BLaER1 treated with 17β-estradiol and CSF1 and Interleukin-3, amounts not matched to agents 10 nM and 100 nM (cell line): ENCODE data around the gene IFT88.

ENCODE experiments used
- H3K27ac ChIP-seq, 11 experiments: shearing (Covaris generic); formaldehyde crosslinking; 2 replicates each; pipeline ENCODE4 v1.8.1; 2022
- H3K27me3 ChIP-seq, 11 experiments: shearing (Covaris generic); formaldehyde crosslinking; 2 replicates each; pipeline ENCODE4 v1.8.1; 2022
- H3K36me3 ChIP-seq, 11 experiments: shearing (Covaris generic); formaldehyde crosslinking; 2 replicates each; pipeline ENCODE4 v1.8.1; 2022
- H3K4me1 ChIP-seq, 10 experiments: shearing (Covaris generic); formaldehyde crosslinking; 2 replicates each; pipeline ENCODE4 v1.8.1; 2022
- H3K4me2 ChIP-seq, 11 experiments: shearing (Covaris generic); formaldehyde crosslinking; 2 replicates each; pipeline ENCODE4 v1.8.1; 2022
- H3K4me3 ChIP-seq, 10 experiments: shearing (Covaris generic); formaldehyde crosslinking; 2 replicates each; pipeline ENCODE4 v1.8.1; 2022
- H3K9ac ChIP-seq, 11 experiments: shearing (Covaris generic); formaldehyde crosslinking; 2 replicates each; pipeline ENCODE4 v1.8.1; 2022
- H3K9me3 ChIP-seq, 11 experiments: shearing (Covaris generic); formaldehyde crosslinking; replicated peaks in 1 of 11; 2 replicates each; pipeline ENCODE4 v1.8.1; 2022
- H4K20me1 ChIP-seq, 11 experiments: shearing (Covaris generic); formaldehyde crosslinking; 2 replicates each; pipeline ENCODE4 v1.8.1; 2022
- Cebpa-rat ChIP-seq, 11 experiments: shearing (Covaris generic); IDR thresholded peaks; 2 replicates each; pipeline ENCODE4 v1.8.1; 2022

Gene IFT88

DNA sequence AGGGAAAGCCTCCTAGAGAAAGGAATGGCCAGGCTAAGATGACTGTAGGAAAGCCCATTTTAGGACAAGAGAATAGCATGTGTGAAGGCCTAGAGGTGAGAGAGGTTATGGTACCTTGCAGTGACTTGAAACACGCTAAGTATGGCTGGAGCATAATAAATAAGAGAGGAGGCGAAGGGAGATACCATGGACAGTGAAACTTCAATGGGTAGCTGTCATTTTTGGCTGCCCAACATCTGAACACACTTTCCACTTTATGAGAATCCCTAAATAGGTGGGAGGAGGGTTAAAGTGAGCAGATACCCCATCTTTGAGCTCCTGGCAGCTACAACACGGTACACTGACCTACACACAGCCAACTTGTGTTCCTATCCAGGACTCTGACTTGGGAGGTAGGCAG is 8.0 kb upstream of the IFT88 start:
- Histone ChIP-seq H3K4me3 (no peak overlapping the region), H3K36me3 (no peaks in the 10 kb centered on the region), H3K4me1 (no peaks in the 10 kb centered on the region), H3K9me3 (peaks cover 0 to 3% (median 0%) of the 10 kb centered on the region in 11 experiments; a peak in 1 of 22 replicates), H3K27ac (no peak overlapping the region), H4K20me1 (no peaks in the 10 kb centered on the region), H3K4me2 (no peak overlapping the region), H3K9ac (no peak overlapping the region), H3K27me3 (no peaks in the 10 kb centered on the region)
- TF ChIP-seq Cebpa-rat (IDR thresholded peaks at IDR 0.05): no peak

DNA sequence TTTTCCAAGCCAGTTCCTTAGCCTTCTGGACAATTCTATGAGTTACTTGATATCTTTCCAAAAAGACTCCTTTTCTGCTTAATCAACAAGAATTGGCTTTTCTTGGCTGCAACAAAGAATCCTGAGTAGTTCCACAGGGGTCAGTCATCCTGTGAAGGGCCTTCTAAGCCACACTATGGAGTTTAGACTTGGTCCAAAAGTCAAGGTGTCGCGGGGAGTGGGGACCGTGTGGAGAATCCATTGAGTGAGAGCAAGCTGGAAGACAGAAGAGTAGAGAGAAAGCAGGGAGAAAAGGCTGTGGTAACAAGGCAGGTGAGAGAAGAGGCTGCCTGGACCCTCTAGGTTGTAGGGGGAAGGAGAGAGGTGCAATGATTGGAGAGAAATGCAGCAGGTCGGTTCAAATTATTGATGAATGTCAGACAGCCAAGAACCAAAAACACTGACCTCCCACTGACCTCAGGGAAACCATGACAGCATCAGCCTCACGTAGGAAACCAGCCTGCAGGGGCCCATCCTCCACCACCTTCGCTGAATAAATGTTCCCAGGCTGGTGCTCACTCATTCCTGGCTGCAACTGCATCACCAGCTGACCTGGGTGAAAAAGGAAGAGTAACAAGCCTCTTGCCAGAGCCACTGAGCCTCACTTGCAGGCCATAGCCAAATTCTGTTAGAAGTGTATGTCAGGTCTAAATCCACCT is 7.1 kb upstream of the IFT88 start:
- peaks cover 6 to 10% (median 7%) of the 10 kb centered on the region in 11 experiments for H3K9me3 ChIP-seq
- H3K4me1 ChIP-seq: no peaks in the 10 kb centered on the region
- H3K36me3 ChIP-seq: no peaks in the 10 kb centered on the region
- H4K20me1 ChIP-seq: no peaks in the 10 kb centered on the region
- no peak overlapping the region for H3K27ac ChIP-seq
- H3K27me3 ChIP-seq: no peaks in the 10 kb centered on the region
- H3K4me2 ChIP-seq: no peak overlapping the region
- TF ChIP-seq Cebpa-rat (IDR thresholded peaks at IDR 0.05): no peak
- no peak overlapping the region for H3K9ac ChIP-seq
- no peak overlapping the region for H3K4me3 ChIP-seq

DNA sequence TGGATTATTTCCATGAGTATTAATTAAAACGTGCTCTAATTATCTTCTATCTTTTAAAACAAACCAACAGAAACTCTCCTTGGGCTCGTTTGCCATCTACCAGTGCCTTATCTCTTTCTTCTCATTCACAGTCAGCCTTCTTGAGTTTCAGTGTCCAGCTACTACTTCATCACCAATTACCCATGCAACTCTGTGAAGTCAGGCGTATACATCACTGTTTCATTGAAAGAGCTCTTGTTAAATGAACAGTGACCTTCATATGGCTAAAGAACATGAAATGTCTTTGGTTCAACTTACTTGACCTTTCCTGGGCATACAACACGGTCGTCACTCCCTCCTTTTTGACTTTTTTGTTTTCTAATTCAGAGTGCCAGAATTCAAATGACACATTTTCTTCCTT is 5.2 kb upstream of the IFT88 start:
- H3K4me2 ChIP-seq: no peak overlapping the region
- no peak overlapping the region for H3K4me3 ChIP-seq
- H3K9ac ChIP-seq: no peak overlapping the region
- no peak overlapping the region for H3K27ac ChIP-seq
- H3K27me3 ChIP-seq: no peaks in the 10 kb centered on the region
- peaks cover 19 to 27% (median 21%) of the 10 kb centered on the region in 11 experiments for H3K9me3 ChIP-seq
- no peaks in the 10 kb centered on the region for H3K36me3 ChIP-seq
- peaks cover 0 to 7% (median 4%) of the 10 kb centered on the region in 10 experiments; a peak in 11 of 20 replicates for H3K4me1 ChIP-seq
- no peaks in the 10 kb centered on the region for H4K20me1 ChIP-seq
- TF ChIP-seq Cebpa-rat (IDR thresholded peaks at IDR 0.05): no peak

DNA sequence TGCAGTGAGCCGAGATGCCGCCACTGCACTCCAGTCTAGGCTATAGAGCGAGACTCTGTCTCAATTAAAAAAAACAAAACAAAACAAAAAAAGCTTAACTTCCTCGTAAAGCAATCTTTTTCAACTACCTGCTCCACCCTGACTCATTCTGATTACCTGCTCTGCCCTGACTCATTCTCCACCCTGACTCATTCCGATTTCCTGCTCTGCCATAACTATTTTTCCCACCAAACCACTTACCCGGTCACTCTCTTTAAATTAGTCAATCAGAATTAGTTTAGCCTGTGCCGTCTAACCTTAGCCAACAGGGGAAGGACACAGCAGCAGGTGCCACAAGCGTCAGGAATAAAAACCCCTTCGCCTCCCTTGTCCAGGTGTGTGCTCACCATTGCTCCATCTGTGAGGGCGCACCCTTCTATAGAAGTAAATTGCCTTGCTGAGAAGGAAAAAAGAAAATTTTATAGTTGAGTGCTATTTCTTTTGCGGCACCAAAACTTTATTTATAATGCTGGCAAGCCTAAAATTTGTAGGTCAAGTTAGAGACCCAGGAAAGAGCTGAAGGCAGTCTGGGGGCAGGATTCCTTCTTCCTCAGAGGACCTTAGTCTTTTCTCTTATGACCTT is 1.7 kb upstream of the IFT88 start:
- Histone ChIP-seq H3K36me3 (no peaks in the 10 kb centered on the region), H3K9ac (no peak overlapping the region), H4K20me1 (no peaks in the 10 kb centered on the region), H3K27me3 (no peaks in the 10 kb centered on the region), H3K4me2 (no peak overlapping the region), H3K4me1 (peaks cover 8 to 17% (median 15%) of the 10 kb centered on the region in 10 experiments; a peak in 19 of 20 replicates), H3K27ac (no peak overlapping the region), H3K9me3 (peaks cover 19 to 32% (median 23%) of the 10 kb centered on the region in 11 experiments), H3K4me3 (peak overlapping the region in 2 of 10 experiments; percentile 63 to 66; a peak in 1 of 20 replicates)
- no peak for TF ChIP-seq Cebpa-rat (IDR thresholded peaks at IDR 0.05)

DNA sequence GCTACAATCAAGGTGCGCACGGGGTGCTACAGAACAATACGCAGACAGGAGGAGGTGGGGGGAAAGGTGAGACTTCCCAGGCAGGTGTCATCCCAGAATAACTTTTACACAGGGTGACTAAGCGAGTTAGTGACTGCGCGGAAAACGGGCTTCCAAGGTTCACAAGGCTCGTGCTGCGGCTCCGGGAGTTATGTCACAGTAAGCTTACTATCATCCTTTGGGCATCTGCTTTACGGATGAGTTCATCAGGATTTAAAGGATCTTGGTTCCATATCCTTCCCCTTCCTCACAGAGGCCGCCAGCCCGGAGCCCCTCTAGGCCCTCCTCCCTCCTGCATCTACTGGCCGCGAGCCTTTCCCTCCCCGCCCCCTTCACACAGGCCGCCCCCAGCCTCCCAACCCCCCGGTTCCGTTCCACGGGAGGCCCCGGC is 474 bp upstream of the IFT88 start:
- Histone ChIP-seq H3K4me1 (peaks cover 8 to 17% (median 15%) of the 10 kb centered on the region in 10 experiments; a peak in 19 of 20 replicates), H3K27me3 (no peaks in the 10 kb centered on the region), H3K27ac (peak overlapping the region; percentile 77 to 94 (median 91); a peak in 21 of 22 replicates), H3K36me3 (no peaks in the 10 kb centered on the region), H3K9ac (peak overlapping the region; percentile 81 to 94 (median 90)), H3K4me2 (peak overlapping the region; percentile 65 to 91 (median 80)), H4K20me1 (no peaks in the 10 kb centered on the region), H3K4me3 (peak overlapping the region; percentile 51 to 74 (median 64)), H3K9me3 (peaks cover 19 to 32% (median 23%) of the 10 kb centered on the region in 11 experiments)
- no peak for TF ChIP-seq Cebpa-rat (IDR thresholded peaks at IDR 0.05)

GRCh38 chr13:20567881-20568528 is 1.0 kb downstream of the IFT88 start:
- H4K20me1 ChIP-seq: no peaks in the 10 kb centered on the region
- peak overlapping the region; percentile 51 to 74 (median 64) for H3K4me3 ChIP-seq
- H3K4me2 ChIP-seq: peak overlapping the region; percentile 66 to 96 (median 84)
- peaks cover 19 to 32% (median 23%) of the 10 kb centered on the region in 11 experiments for H3K9me3 ChIP-seq
- H3K9ac ChIP-seq: peak overlapping the region; percentile 81 to 94 (median 90)
- peaks cover 8 to 17% (median 15%) of the 10 kb centered on the region in 10 experiments; a peak in 19 of 20 replicates for H3K4me1 ChIP-seq
- H3K36me3 ChIP-seq: no peaks in the 10 kb centered on the region
- no peaks in the 10 kb centered on the region for H3K27me3 ChIP-seq
- no peak for TF ChIP-seq Cebpa-rat (IDR thresholded peaks at IDR 0.05)
- peak overlapping the region; percentile 77 to 94 (median 91) for H3K27ac ChIP-seq

DNA sequence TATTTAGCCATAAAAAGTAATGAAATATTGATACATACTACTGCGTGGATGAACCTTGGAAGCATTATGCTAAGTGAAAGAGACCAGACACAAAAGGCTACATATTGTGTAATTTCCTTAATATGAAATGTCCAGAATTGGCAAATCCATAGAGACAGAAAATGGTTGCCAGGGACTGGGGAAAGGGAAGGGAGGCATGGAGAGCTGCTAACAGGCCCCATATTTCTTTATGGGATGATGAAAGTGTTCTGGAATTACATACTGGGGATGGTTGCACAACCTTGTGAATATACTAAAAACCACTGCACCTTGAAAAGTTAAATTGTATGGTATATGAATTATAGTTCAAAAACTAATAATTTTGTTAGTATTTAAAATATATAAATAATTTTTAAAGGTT is 3.6 kb downstream of the IFT88 start:
- Histone ChIP-seq H3K9ac (no peak overlapping the region), H3K9me3 (peaks cover 5 to 14% (median 10%) of the 10 kb centered on the region in 11 experiments), H4K20me1 (no peaks in the 10 kb centered on the region), H3K4me1 (peaks cover 8 to 17% (median 15%) of the 10 kb centered on the region in 10 experiments; a peak in 19 of 20 replicates), H3K36me3 (peaks cover 2 to 9% (median 4%) of the 10 kb centered on the region in 11 experiments; a peak in 12 of 22 replicates), H3K27me3 (no peaks in the 10 kb centered on the region), H3K4me2 (no peak overlapping the region), H3K27ac (no peak overlapping the region), H3K4me3 (no peak overlapping the region)
- no peak for TF ChIP-seq Cebpa-rat (IDR thresholded peaks at IDR 0.05)

DNA sequence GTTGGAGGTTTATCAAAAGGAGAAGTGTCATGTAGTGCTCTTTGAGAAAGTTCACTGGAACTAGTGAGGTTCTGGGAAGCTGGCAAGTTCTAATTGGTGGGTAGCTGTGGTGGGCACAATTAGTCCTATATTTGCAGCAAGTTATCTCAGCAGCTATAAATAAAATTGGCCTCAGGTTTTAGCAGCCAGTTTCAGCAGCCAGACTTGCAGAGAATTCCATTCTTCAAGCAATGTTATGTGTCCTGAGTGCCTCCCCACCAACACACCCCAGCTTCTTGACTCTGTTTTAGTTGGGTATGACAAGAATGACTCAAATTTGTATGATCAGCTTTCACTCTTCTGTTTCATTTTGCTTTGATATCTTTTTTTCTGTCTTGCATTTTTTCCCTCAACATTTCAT is 4.7 kb downstream of the IFT88 start:
- Histone ChIP-seq H3K27me3 (no peaks in the 10 kb centered on the region), H3K9ac (no peak overlapping the region), H3K36me3 (peaks cover 5 to 19% (median 10%) of the 10 kb centered on the region in 11 experiments; a peak in 15 of 22 replicates), H3K4me3 (no peak overlapping the region), H3K4me2 (no peak overlapping the region), H3K9me3 (peaks cover 4 to 18% (median 11%) of the 10 kb centered on the region in 11 experiments; a peak in 19 of 22 replicates), H3K27ac (no peak overlapping the region), H3K4me1 (peaks cover 8 to 19% (median 11%) of the 10 kb centered on the region in 10 experiments; a peak in 18 of 20 replicates), H4K20me1 (no peaks in the 10 kb centered on the region)
- TF ChIP-seq Cebpa-rat (IDR thresholded peaks at IDR 0.05): no peak

DNA sequence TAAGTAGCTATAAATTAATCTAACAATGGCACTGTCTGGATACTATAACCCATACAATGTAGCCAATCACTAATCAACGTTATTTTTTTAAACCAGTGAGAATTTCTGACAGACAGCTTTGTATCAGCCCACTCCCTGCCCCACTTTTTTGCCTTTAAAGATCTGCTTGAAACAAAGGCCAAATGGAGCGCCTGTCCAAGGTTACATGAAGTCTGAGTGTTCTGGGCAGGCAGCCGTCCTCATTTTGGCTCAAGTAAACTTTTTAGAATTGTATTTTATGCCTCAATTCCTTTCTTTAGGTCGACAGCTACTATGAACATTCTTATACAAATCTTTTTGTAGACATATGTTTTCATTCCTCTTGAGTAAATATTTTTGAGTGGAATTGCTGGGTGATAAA is 6.2 kb downstream of the IFT88 start:
- H4K20me1 ChIP-seq: no peaks in the 10 kb centered on the region
- no peak overlapping the region for H3K4me3 ChIP-seq
- TF ChIP-seq Cebpa-rat (IDR thresholded peaks at IDR 0.05): no peak
- peaks cover 11 to 34% (median 19%) of the 10 kb centered on the region in 11 experiments; a peak in 18 of 22 replicates for H3K36me3 ChIP-seq
- no peak overlapping the region for H3K9ac ChIP-seq
- peaks cover 10 to 33% (median 24%) of the 10 kb centered on the region in 11 experiments; a peak in 20 of 22 replicates for H3K9me3 ChIP-seq
- no peak overlapping the region for H3K27ac ChIP-seq
- no peak overlapping the region for H3K4me2 ChIP-seq
- H3K4me1 ChIP-seq: peaks cover 2 to 14% (median 4%) of the 10 kb centered on the region in 10 experiments; a peak in 17 of 20 replicates
- no peaks in the 10 kb centered on the region for H3K27me3 ChIP-seq
